KMS-11 (cell line): ENCODE data around the gene OR6C1.
"Not testable (repeated sequence)": the region's sequence is repeated elsewhere in the genome, so short reads cannot be mapped to it uniquely, and the experiment has no call there.

ENCODE experiments used
- H2AFZ ChIP-seq: fragments of 200-600 bp; sonication (generic); 2 replicates; pipeline ENCODE4 v1.6.1; 2016; ENCODE audit warnings: antibody characterized with exemption, mixed run types, low read depth
- H3K27ac ChIP-seq: fragments of 200-600 bp; sonication (generic); 2 replicates; pipeline ENCODE4 v1.6.1; 2016; ENCODE audit warnings: mild to moderate bottlenecking, mixed run types
- H3K27me3 ChIP-seq: fragments of 200-600 bp; sonication (generic); 2 replicates; pipeline ENCODE4 v1.6.1; 2017; ENCODE audit warnings: mild to moderate bottlenecking, low read depth, mixed run types, moderate library complexity; ENCODE audit not compliant: insufficient read depth
- H3K36me3 ChIP-seq: fragments of 200-600 bp; sonication (generic); 2 replicates; pipeline ENCODE4 v1.6.1; 2017; ENCODE audit warnings: mild to moderate bottlenecking, mixed run types; ENCODE audit not compliant: insufficient read depth
- H3K4me1 ChIP-seq: fragments of 200-600 bp; sonication (generic); 2 replicates; pipeline ENCODE4 v1.6.1; 2016; ENCODE audit warnings: mild to moderate bottlenecking, low read depth, mixed run types; ENCODE audit not compliant: poor library complexity, severe bottlenecking
- H3K4me2 ChIP-seq: fragments of 200-600 bp; sonication (generic); 2 replicates; pipeline ENCODE4 v1.7.0; 2016; ENCODE audit warnings: mild to moderate bottlenecking, mixed run types
- H3K4me3 ChIP-seq: fragments of 200-600 bp; sonication (generic); IDR thresholded peaks from 2 replicates; pipeline ENCODE4 v1.6.1; 2017; ENCODE audit warnings: low read depth, low read length, mixed read lengths; ENCODE audit not compliant: insufficient read depth
- H3K79me2 ChIP-seq: fragments of 200-600 bp; sonication (generic); 2 replicates; pipeline ENCODE4 v1.6.1; 2016; ENCODE audit warnings: low read depth, mixed run types; ENCODE audit not compliant: insufficient read depth
- H3K9ac ChIP-seq: fragments of 200-600 bp; sonication (generic); 2 replicates; pipeline ENCODE4 v1.6.1; 2016; ENCODE audit warnings: mild to moderate bottlenecking, mixed run types
- H4K20me1 ChIP-seq: fragments of 200-600 bp; sonication (generic); 2 replicates; pipeline ENCODE4 v1.6.1; 2016; ENCODE audit warnings: mild to moderate bottlenecking, mixed run types; ENCODE audit not compliant: insufficient read depth
- TF ChIP-seq, protein P1 (sequence below): fragments of 200-600 bp; sonication (generic); conservative IDR thresholded peaks from 2 replicates; pipeline ENCODE4 v1.6.1; 2017; ENCODE audit warnings: low read depth, mild to moderate bottlenecking, antibody characterized with exemption, low read length, moderate library complexity, mixed read lengths

The OR6C1 gene

DNA sequence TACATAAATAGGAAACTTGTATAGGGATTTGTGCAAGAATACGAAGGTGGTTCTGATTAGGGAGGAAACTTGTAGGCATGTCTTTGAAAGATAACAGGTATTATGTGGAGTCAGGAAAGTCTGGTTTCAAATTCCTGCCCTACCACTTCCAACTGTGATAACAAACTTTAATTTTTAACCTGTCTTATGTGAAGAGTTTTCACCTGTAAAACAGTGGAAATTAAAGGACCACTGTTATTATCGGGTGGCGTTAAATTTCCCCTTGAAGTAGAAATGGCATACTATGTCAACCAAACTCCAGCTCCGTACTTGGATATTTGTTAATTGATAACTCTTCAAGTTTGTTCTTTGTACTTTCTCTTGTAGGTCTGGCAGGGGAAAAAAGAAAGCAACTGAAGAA is 6.1 kb downstream of the OR6C1 start:
- no peak overlapping the region for H3K4me2 ChIP-seq
- H3K79me2 ChIP-seq, result no peaks in the 10 kb centered on the region
- no peaks in the 10 kb centered on the region for H4K20me1 ChIP-seq
- H3K4me3 ChIP-seq, result no peak overlapping the region
- no peaks in the 10 kb centered on the region for H3K4me1 ChIP-seq
- H3K9ac ChIP-seq, result no peak overlapping the region
- no peak overlapping the region for H2AFZ ChIP-seq
- TF ChIP-seq, protein P1, sequence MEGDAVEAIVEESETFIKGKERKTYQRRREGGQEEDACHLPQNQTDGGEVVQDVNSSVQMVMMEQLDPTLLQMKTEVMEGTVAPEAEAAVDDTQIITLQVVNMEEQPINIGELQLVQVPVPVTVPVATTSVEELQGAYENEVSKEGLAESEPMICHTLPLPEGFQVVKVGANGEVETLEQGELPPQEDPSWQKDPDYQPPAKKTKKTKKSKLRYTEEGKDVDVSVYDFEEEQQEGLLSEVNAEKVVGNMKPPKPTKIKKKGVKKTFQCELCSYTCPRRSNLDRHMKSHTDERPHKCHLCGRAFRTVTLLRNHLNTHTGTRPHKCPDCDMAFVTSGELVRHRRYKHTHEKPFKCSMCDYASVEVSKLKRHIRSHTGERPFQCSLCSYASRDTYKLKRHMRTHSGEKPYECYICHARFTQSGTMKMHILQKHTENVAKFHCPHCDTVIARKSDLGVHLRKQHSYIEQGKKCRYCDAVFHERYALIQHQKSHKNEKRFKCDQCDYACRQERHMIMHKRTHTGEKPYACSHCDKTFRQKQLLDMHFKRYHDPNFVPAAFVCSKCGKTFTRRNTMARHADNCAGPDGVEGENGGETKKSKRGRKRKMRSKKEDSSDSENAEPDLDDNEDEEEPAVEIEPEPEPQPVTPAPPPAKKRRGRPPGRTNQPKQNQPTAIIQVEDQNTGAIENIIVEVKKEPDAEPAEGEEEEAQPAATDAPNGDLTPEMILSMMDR, result no peak
- no peak overlapping the region for H3K27ac ChIP-seq
- no peaks in the 10 kb centered on the region for H3K36me3 ChIP-seq
- H3K27me3 ChIP-seq, result no peaks in the 10 kb centered on the region

GRCh38 chr12:55325801-55326200 is 11.7 kb downstream of the OR6C1 start:
- H3K79me2 ChIP-seq, H3K4me2 ChIP-seq, H4K20me1 ChIP-seq, H3K4me1 ChIP-seq, H3K9ac ChIP-seq, H3K27ac ChIP-seq, H3K4me3 ChIP-seq, H2AFZ ChIP-seq, H3K36me3 ChIP-seq, H3K27me3 ChIP-seq: not testable (repeated sequence)

GRCh38 chr12:55330446-55330845 is 16.3 kb downstream of the OR6C1 start, which contains the start of gene OR6C3:
Gene OR6C3 (plus strand): TSS chr12:55330746. CDS start chr12:55331701, 955 bp downstream.
- Histone ChIP-seq H3K4me2 (no peak within 1 kb of the TSS), H3K27me3 (no peaks in the 10 kb centered on the region), H3K4me1 (peaks cover 10% of the 10 kb centered on the region), H3K9ac (no peak within 1 kb of the TSS), H3K36me3 (no peaks in the 10 kb centered on the region), H3K4me3 (no peak within 1 kb of the TSS), H4K20me1 (no peaks in the 10 kb centered on the region; the same call in 1 of the 2 replicates), H3K27ac (no peak within 1 kb of the TSS), H2AFZ (no peak within 1 kb of the TSS), H3K79me2 (no peaks in the 10 kb centered on the region)
- TF ChIP-seq, protein P1, result no peak

- no peaks in the 10 kb centered on the region for H3K4me1 ChIP-seq
- H3K27me3 ChIP-seq, result no peaks in the 10 kb centered on the region
- H3K36me3 ChIP-seq, result no peaks in the 10 kb centered on the region
- H3K9ac ChIP-seq, result peak overlapping the region; percentile 4; the same call in 1 of the 2 replicates
- H3K4me2 ChIP-seq, result peak overlapping the region; percentile 4
- TF ChIP-seq, protein P1, result no peak
- H2AFZ ChIP-seq, result peak overlapping the region; percentile 4; the same call in 1 of the 2 replicates
- H3K27ac ChIP-seq, result no peak overlapping the region
- H4K20me1 ChIP-seq, result no peaks in the 10 kb centered on the region
- H3K79me2 ChIP-seq, result no peaks in the 10 kb centered on the region
- no peak overlapping the region for H3K4me3 ChIP-seq
Measured at GRCh38 chr12:55336002-55336401, 21.9 kb downstream of the OR6C1 start.

GRCh38 chr12:55355338-55355737 is 41.2 kb downstream of the OR6C1 start:
- not testable (repeated sequence) for H4K20me1 ChIP-seq, H3K9ac ChIP-seq, H3K27ac ChIP-seq, H3K36me3 ChIP-seq, H3K4me2 ChIP-seq, H3K4me1 ChIP-seq, H3K27me3 ChIP-seq, H3K79me2 ChIP-seq, H2AFZ ChIP-seq, H3K4me3 ChIP-seq
